H1 (cell line): ENCODE data around the gene ZBTB20. TPM values are rescaled to one million over a fixed set of nuclear protein-coding genes. Genes with fewer than 3 reads are reported as not detected.

Source experiments
- CTCF ChIA-PET: fragments of 300-600 bp; sonication (Branson Sonifier 250); formaldehyde crosslinking; loops from one replicate; lab custom pipeline; 2021; ENCODE audit not compliant: partially characterized antibody; lab: Charles Lee
- POLR2A ChIA-PET: fragments of 300-600 bp; sonication (Branson Sonifier 250); formaldehyde crosslinking; loops from one replicate; lab custom pipeline; 2021; ENCODE audit warnings: inconsistent platforms; ENCODE audit not compliant: partially characterized antibody; lab: Charles Lee
- DNase-seq, 2 experiments: peaks; one replicate each; pipeline versions ENCODE4 v3.0.0 to v3.0.0-alpha.2; 2010 to 2022; ENCODE audit warnings: low spot score in 2 of 2, low read depth in 1 of 2, mixed read lengths in 1 of 2
- FAIRE-seq: peaks from 2 replicates; lab custom pipeline; 2011; peaks lifted over from hg19 to GRCh38; lab: Jason Lieb, UNC
- H2AFZ ChIP-seq: 2 replicates; pipeline ENCODE4 v1.8.1; 2012; ENCODE audit warnings: low read length, inconsistent platforms
- H2AK5ac ChIP-seq: 2 replicates; pipeline ENCODE4 v1.6.1; 2013; ENCODE audit warnings: low read depth, low read length
- H2BK120ac ChIP-seq: replicated peaks from 2 replicates; pipeline ENCODE3; 2013; ENCODE audit warnings: low read depth, low read length, inconsistent platforms
- H2BK12ac ChIP-seq: 2 replicates; pipeline ENCODE4 v1.6.1; 2013; ENCODE audit warnings: low read depth, low read length
- H2BK15ac ChIP-seq: 2 replicates; pipeline ENCODE4 v1.6.1; 2013; ENCODE audit warnings: low read length
- H2BK20ac ChIP-seq: 2 replicates; pipeline ENCODE4 v1.6.1; 2013; ENCODE audit warnings: low read length
- H2BK5ac ChIP-seq: 2 replicates; pipeline ENCODE4 v1.6.1; 2013; ENCODE audit warnings: low read depth, low read length
- H3K14ac ChIP-seq: 2 replicates; pipeline ENCODE4 v1.6.1; 2013; ENCODE audit warnings: inconsistent platforms; ENCODE audit not compliant: insufficient read length
- H3K18ac ChIP-seq: 2 replicates; pipeline ENCODE4 v1.6.1; 2013; ENCODE audit warnings: low read length; ENCODE audit errors: extremely low read depth
- H3K23ac ChIP-seq: 2 replicates; pipeline ENCODE4 v1.6.1; 2013; ENCODE audit warnings: inconsistent platforms; ENCODE audit not compliant: insufficient read length
- H3K23me2 ChIP-seq: 2 replicates; pipeline ENCODE4 v1.6.1; 2013; ENCODE audit warnings: low read depth, low read length
- H3K27ac ChIP-seq: 2 replicates; pipeline ENCODE4 v1.6.1; 2011; ENCODE audit warnings: low read depth, low read length, inconsistent platforms
- H3K27me3 ChIP-seq, 4 experiments: replicated peaks in 1 of 4; 1 replicate in 1 of 4; 2 replicates in 3 of 4; pipeline versions ENCODE4 v1.6.1 to v1.8.1; 2011 to 2013; ENCODE audit warnings: low read length in 3 of 4, mild to moderate bottlenecking in 3 of 4, inconsistent platforms in 2 of 4, mixed read lengths in 2 of 4, moderate library complexity in 1 of 4; ENCODE audit not compliant: control insufficient read depth in 3 of 4, insufficient read depth in 3 of 4; ENCODE audit errors: extremely low read depth in 1 of 4
- H3K36me3 ChIP-seq, 4 experiments: 2 replicates each; pipeline versions ENCODE4 v1.6.1 to v1.8.1; 2011 to 2013; ENCODE audit warnings: mild to moderate bottlenecking in 4 of 4, low read length in 3 of 4, moderate library complexity in 2 of 4, control low read depth in 1 of 4, inconsistent platforms in 1 of 4; ENCODE audit not compliant: insufficient read depth in 4 of 4, control insufficient read depth in 2 of 4
- H3K4ac ChIP-seq: replicated peaks from 2 replicates; pipeline ENCODE3; 2013; ENCODE audit warnings: low read length, low read depth, mixed read lengths, inconsistent platforms; ENCODE audit not compliant: insufficient read length
- H3K4me1 ChIP-seq, 4 experiments: replicated peaks in 1 of 4; 1 replicate in 1 of 4; 2 replicates in 3 of 4; pipeline versions ENCODE4 v1.6.1 to v1.8.1; 2011 to 2013; ENCODE audit warnings: low read length in 3 of 4, inconsistent platforms in 2 of 4, mixed read lengths in 1 of 4; ENCODE audit not compliant: insufficient read depth in 4 of 4, control insufficient read depth in 3 of 4
- H3K4me2 ChIP-seq, 2 experiments: 2 replicates each; pipeline versions ENCODE4 v1.6.1 to v1.8.1; 2011 to 2013; ENCODE audit warnings: low read depth in 2 of 2, low read length in 2 of 2, control low read depth in 1 of 2, inconsistent platforms in 1 of 2, mild to moderate bottlenecking in 1 of 2; ENCODE audit not compliant: insufficient read depth in 1 of 2
- H3K4me3 ChIP-seq, 4 experiments: fragments of 200-600, 300-600 bp in 1 of 4; sonication (generic), shearing (Covaris generic), sonication (Bioruptor Twin) in 1 of 4; 2 replicates each; pipeline versions ENCODE4 v1.5.1 to v1.8.1; 2011 to 2016; ENCODE audit warnings: low read length in 4 of 4, low read depth in 3 of 4, control low read depth in 2 of 4, inconsistent platforms in 2 of 4, mild to moderate bottlenecking in 2 of 4, mixed read lengths in 1 of 4, moderate library complexity in 1 of 4; ENCODE audit not compliant: insufficient read depth in 2 of 4; ENCODE audit errors: extremely low read depth in 1 of 4
- H3K56ac ChIP-seq: replicated peaks from 2 replicates; pipeline ENCODE3; 2013; ENCODE audit warnings: low read depth, mild to moderate bottlenecking, mixed read lengths, low read length, inconsistent platforms; ENCODE audit not compliant: insufficient read length
- H3K79me1 ChIP-seq: 2 replicates; pipeline ENCODE4 v1.6.1; 2013; ENCODE audit warnings: low read depth, low read length, control low read depth
- H3K79me2 ChIP-seq, 2 experiments: 2 replicates each; pipeline versions ENCODE4 v1.6.1 to v1.8.1; 2012 to 2013; ENCODE audit warnings: low read length in 2 of 2, mild to moderate bottlenecking in 2 of 2, inconsistent platforms in 1 of 2; ENCODE audit not compliant: insufficient read depth in 2 of 2, control insufficient read depth in 1 of 2
- H3K9ac ChIP-seq, 4 experiments: replicated peaks in 1 of 4; 1 replicate in 1 of 4; 2 replicates in 3 of 4; pipeline versions ENCODE4 v1.6.1 to v1.8.1; 2011 to 2013; ENCODE audit warnings: low read depth in 3 of 4, low read length in 3 of 4, control low read depth in 2 of 4, mild to moderate bottlenecking in 2 of 4, moderate library complexity in 2 of 4, inconsistent platforms in 1 of 4; ENCODE audit errors: extremely low read depth in 1 of 4
- H3K9me3 ChIP-seq, 2 experiments: 2 replicates each; pipeline versions ENCODE4 v1.6.1 to v1.8.1; 2012 to 2013; ENCODE audit warnings: mild to moderate bottlenecking in 2 of 2, moderate library complexity in 2 of 2, control low read depth in 1 of 2, inconsistent platforms in 1 of 2, low read depth in 1 of 2, low read length in 1 of 2, mixed read lengths in 1 of 2; ENCODE audit not compliant: insufficient read depth in 2 of 2
- H4K20me1 ChIP-seq, 2 experiments: replicated peaks in 1 of 2; 2 replicates each; pipeline versions ENCODE3 to v1.8.1; 2011 to 2013; ENCODE audit warnings: inconsistent platforms in 2 of 2, low read length in 2 of 2, mild to moderate bottlenecking in 1 of 2; ENCODE audit not compliant: insufficient read depth in 2 of 2, control insufficient read depth in 1 of 2
- H4K5ac ChIP-seq: 2 replicates; pipeline ENCODE4 v1.6.1; 2013; ENCODE audit warnings: low read length, low read depth, mixed read lengths, inconsistent platforms; ENCODE audit not compliant: insufficient read length
- H4K8ac ChIP-seq: 2 replicates; pipeline ENCODE4 v1.8.0; 2013; ENCODE audit warnings: mild to moderate bottlenecking, moderate library complexity, low read length, inconsistent platforms; ENCODE audit not compliant: insufficient read depth; ENCODE audit errors: extremely low read depth
- H4K91ac ChIP-seq: replicated peaks from 2 replicates; pipeline ENCODE3; 2013; ENCODE audit warnings: low read length, mixed read lengths, inconsistent platforms; ENCODE audit not compliant: insufficient read length
- CHD1 ChIP-seq: IDR thresholded peaks from 2 replicates; pipeline ENCODE4 v1.6.1; 2012; ENCODE audit warnings: low read depth, low read length, improper control_type of control experiment
- EGR1 ChIP-seq: IDR thresholded peaks from 2 replicates; pipeline ENCODE4 v1.6.1; 2011; ENCODE audit warnings: low read depth, low read length, borderline replicate concordance
- GTF2F1 ChIP-seq: IDR thresholded peaks from 2 replicates; pipeline ENCODE4 v1.6.1; 2012; ENCODE audit warnings: low read depth, low read length, improper control_type of control experiment, borderline replicate concordance
- KDM5A ChIP-seq: fragments of 200-600 bp; IDR thresholded peaks from 2 replicates; pipeline ENCODE4 v1.7.1; 2012; ENCODE audit warnings: mild to moderate bottlenecking, low read length, inconsistent platforms, mixed read lengths
- NRF1 ChIP-seq: IDR thresholded peaks from 2 replicates; pipeline ENCODE4 v1.6.1; 2011; ENCODE audit warnings: mild to moderate bottlenecking, low read depth, low read length, improper control_type of control experiment
- POU5F1 ChIP-seq: IDR thresholded peaks from 2 replicates; pipeline ENCODE4 v1.6.1; 2011; ENCODE audit warnings: low read depth, mild to moderate bottlenecking, low read length, moderate library complexity
- RAD21 ChIP-seq, 2 experiments: IDR thresholded peaks in 1 of 2; conservative IDR thresholded peaks in 1 of 2; 2 replicates each; pipeline ENCODE4 v1.6.1; 2011; ENCODE audit warnings: low read depth in 2 of 2, low read length in 2 of 2, improper control_type of control experiment in 1 of 2, inconsistent platforms in 1 of 2, mild to moderate bottlenecking in 1 of 2, moderate library complexity in 1 of 2
- RNF2 ChIP-seq: fragments of 200-900, 300-1000 bp; sonication (generic); IDR thresholded peaks from 2 replicates; pipeline ENCODE4 v1.7.1; 2016; ENCODE audit warnings: borderline replicate concordance, low read depth, mild to moderate bottlenecking, antibody characterized with exemption, low read length; ENCODE audit not compliant: poor library complexity, severe bottlenecking; ENCODE audit errors: missing control alignments
- SAP30 ChIP-seq: fragments of 300-600 bp; sonication (generic); IDR thresholded peaks from 2 replicates; pipeline ENCODE4 v1.7.1; 2012; ENCODE audit warnings: low read length, moderate library complexity, mild to moderate bottlenecking, inconsistent platforms; ENCODE audit not compliant: insufficient read depth, insufficient replicate concordance
- SP4 ChIP-seq: IDR thresholded peaks from 2 replicates; pipeline ENCODE4 v1.6.1; 2012; ENCODE audit warnings: low read length, inconsistent platforms
- TAF7 ChIP-seq: optimal IDR thresholded peaks from 2 replicates; pipeline ENCODE3; 2011; ENCODE audit warnings: low read depth, mild to moderate bottlenecking, inconsistent platforms, low read length, moderate library complexity, borderline replicate concordance
- TEAD4 ChIP-seq: IDR thresholded peaks from 2 replicates; pipeline ENCODE4 v1.6.1; 2012; ENCODE audit warnings: low read depth, low read length, inconsistent platforms, mixed read lengths
- WGBS, 2 experiments: shearing (Covaris generic) in 1 of 2; methylation state at CpG; one replicate each; pipeline versions ENCODE4 v1.1.6 to v1.1.7; 2013 to 2015; ENCODE audit warnings: low lambda C conversion rate in 2 of 2, mixed read lengths in 2 of 2, inconsistent platforms in 1 of 2, low coverage in 1 of 2, missing lambda C conversion rate in 1 of 2; ENCODE audit not compliant: insufficient replicate concordance in 2 of 2, insufficient coverage in 1 of 2, insufficient read length in 1 of 2; ENCODE audit errors: extremely low coverage in 1 of 2, missing lambda C conversion rate in 1 of 2; 5-methylcytosine and 5-hydroxymethylcytosine counted together
- polyA plus RNA-seq, 7 experiments: library from polyadenylated mRNA; depleted of rRNA in 3 of 7; stranded (reverse) in 5 of 7; unstranded in 2 of 7; fragments of >200 nt in 5 of 7; fragments of 200-250 nt in 2 of 7; gene quantifications; 1 replicate in 5 of 7; 2 replicates in 1 of 7; 4 replicates in 1 of 7; pipeline versions ENCODE4 v1.2.1 to v1.2.3, GENCODE V29; 2011 to 2013; ENCODE audit warnings: missing spikeins in 2 of 7, mixed read lengths in 2 of 7
- total RNA-seq: library from RNA; stranded (reverse); fragmentation: NEBNext Ultra II Directional; extraction: Animal tissue kit (Norgen Biotek cat#: 25700); gene quantifications from 2 replicates; pipeline ENCODE4 v1.2.1, GENCODE V29; 2021
- TF ChIP-seq, protein P1 (sequence below): IDR thresholded peaks from 2 replicates; pipeline ENCODE4 v1.6.1; 2012; ENCODE audit warnings: inconsistent platforms

ZBTB20 gene
- total and polyA plus RNA-seq, 2 of the 8 experiments (the other 6 are each of a cell fraction or from before 2014, with no cell fraction given) = 0.35 to 1.3 TPM

- no peak overlapping the region for H3K18ac ChIP-seq
- no peaks in the 10 kb centered on the region for H3K9me3 ChIP-seq
- H2BK5ac ChIP-seq = no peak overlapping the region
- DNase-seq (no peak), FAIRE-seq (no peak)
- H4K8ac ChIP-seq = no peak overlapping the region
- H3K79me2 ChIP-seq = no peaks in the 10 kb centered on the region
- no peaks in the 10 kb centered on the region for H3K27me3 ChIP-seq
- no peaks in the 10 kb centered on the region for H3K36me3 ChIP-seq
- no peaks in the 10 kb centered on the region for H3K79me1 ChIP-seq
- H3K4me2 ChIP-seq = no peak overlapping the region
- no peak overlapping the region for H3K56ac ChIP-seq
- H3K27ac ChIP-seq = no peak overlapping the region
- H3K14ac ChIP-seq = no peak overlapping the region
- H4K5ac ChIP-seq = no peak overlapping the region
- H2BK20ac ChIP-seq = no peak overlapping the region
- H2AFZ ChIP-seq = no peak overlapping the region
- no peak overlapping the region for H3K9ac ChIP-seq
- H4K20me1 ChIP-seq = no peaks in the 10 kb centered on the region
- H2BK15ac ChIP-seq = no peak overlapping the region
- ChIA-PET CTCF (no interaction called here), POLR2A (no interaction called here)
- H3K23ac ChIP-seq = no peak overlapping the region
- no peak overlapping the region for H3K4me3 ChIP-seq
- no peak overlapping the region for H2BK12ac ChIP-seq
- no peak overlapping the region for H2AK5ac ChIP-seq
- H3K4ac ChIP-seq = no peak overlapping the region
- H4K91ac ChIP-seq = no peak overlapping the region
- H2BK120ac ChIP-seq = no peak overlapping the region
- no peaks in the 10 kb centered on the region for H3K4me1 ChIP-seq
- no peaks in the 10 kb centered on the region for H3K23me2 ChIP-seq
- 91% methylated on average over 1 of the region's 1 CpG; no CpG with 5 or more reads in 1 of the 2 experiments for WGBS, 2 experiments
- TF ChIP-seq, protein P1, sequence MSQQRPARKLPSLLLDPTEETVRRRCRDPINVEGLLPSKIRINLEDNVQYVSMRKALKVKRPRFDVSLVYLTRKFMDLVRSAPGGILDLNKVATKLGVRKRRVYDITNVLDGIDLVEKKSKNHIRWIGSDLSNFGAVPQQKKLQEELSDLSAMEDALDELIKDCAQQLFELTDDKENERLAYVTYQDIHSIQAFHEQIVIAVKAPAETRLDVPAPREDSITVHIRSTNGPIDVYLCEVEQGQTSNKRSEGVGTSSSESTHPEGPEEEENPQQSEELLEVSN = no peak
- TF ChIP-seq RAD21 (IDR thresholded peaks at IDR 0.05 in 1 of 2, conservative IDR thresholded peaks at IDR 0.05 in 1 of 2; ENCODE audit: low read depth in 2 of 2, low read length in 2 of 2) (no peak), KDM5A (no peak), CHD1 (no peak), TEAD4 (no peak), SAP30 (no peak), NRF1 (no peak), POU5F1 (no peak), GTF2F1 (no peak), RNF2 (no peak), SP4 (no peak), TAF7 (no peak), EGR1 (no peak)
These were observed 406.0 kb downstream of the ZBTB20 start for GRCh38 chr3:114741066-114741465.
